Loucy (cell line): ENCODE data around the gene UGT8.

ENCODE experiments used
- H2AFZ ChIP-seq: fragments of 200-600 bp; sonication (generic); 2 replicates; pipeline ENCODE4 v1.6.0; 2016; ENCODE audit warnings: antibody characterized with exemption, mild to moderate bottlenecking, low read length, moderate library complexity
- H3F3A ChIP-seq: fragments of 200-600 bp; 2 replicates; pipeline ENCODE4 v1.6.0; 2016; ENCODE audit warnings: antibody characterized with exemption, low read depth, mild to moderate bottlenecking
- H3K27me3 ChIP-seq: fragments of 200-600 bp; sonication (generic); 2 replicates; pipeline ENCODE4 v1.6.1; 2014; ENCODE audit warnings: low read length, mild to moderate bottlenecking; ENCODE audit not compliant: insufficient read depth, poor library complexity, severe bottlenecking
- H3K36me3 ChIP-seq: fragments of 200-600 bp; sonication (generic); 2 replicates; pipeline ENCODE4 v1.6.1; 2016; ENCODE audit warnings: low read length; ENCODE audit not compliant: insufficient read depth
- H3K4me1 ChIP-seq: fragments of 200-600 bp; sonication (generic); 2 replicates; pipeline ENCODE4 v1.5.1; 2014; ENCODE audit warnings: low read length, mild to moderate bottlenecking; ENCODE audit not compliant: insufficient read depth, poor library complexity, severe bottlenecking
- H3K4me2 ChIP-seq: fragments of 200-600 bp; sonication (generic); 2 replicates; pipeline ENCODE4 v1.6.0; 2014; ENCODE audit warnings: antibody characterized with exemption, low read length, low read depth, mild to moderate bottlenecking; ENCODE audit not compliant: poor library complexity, severe bottlenecking
- H3K4me3 ChIP-seq: fragments of 200-600 bp; sonication (generic); 2 replicates; pipeline ENCODE4 v1.5.1; 2014; ENCODE audit warnings: low read length, mild to moderate bottlenecking, mixed read lengths; ENCODE audit not compliant: poor library complexity, severe bottlenecking
- H3K79me2 ChIP-seq: fragments of 200-600 bp; sonication (generic); 2 replicates; pipeline ENCODE4 v1.6.1; 2014; ENCODE audit warnings: low read length; ENCODE audit not compliant: insufficient read depth
- H3K9ac ChIP-seq: fragments of 200-600 bp; sonication (generic); 2 replicates; pipeline ENCODE4 v1.6.0; 2014; ENCODE audit warnings: mild to moderate bottlenecking, low read depth, low read length, moderate library complexity; ENCODE audit not compliant: poor library complexity, severe bottlenecking
- H3K9me2 ChIP-seq: fragments of 200-600 bp; sonication (generic); replicated peaks from 2 replicates; pipeline ENCODE4 v1.6.1; 2016; ENCODE audit warnings: low read depth, low read length, mixed read lengths
- H3K9me3 ChIP-seq: fragments of 200-600 bp; sonication (generic); 2 replicates; pipeline ENCODE4 v1.6.1; 2014; ENCODE audit warnings: mild to moderate bottlenecking, antibody characterized with exemption, low read length, low read depth; ENCODE audit not compliant: insufficient read depth
- H4K20me1 ChIP-seq: fragments of 200-600 bp; sonication (generic); 2 replicates; pipeline ENCODE4 v1.6.0; 2014; ENCODE audit warnings: antibody characterized with exemption, low read length, mild to moderate bottlenecking; ENCODE audit not compliant: insufficient read depth, poor library complexity, severe bottlenecking
- CTCF ChIP-seq: fragments of 200-600 bp; sonication (generic); conservative IDR thresholded peaks from 2 replicates; pipeline ENCODE4 v1.5.1; 2014; ENCODE audit warnings: mild to moderate bottlenecking, antibody characterized with exemption, low read length
- EZH2phosphoT487 ChIP-seq: fragments of 200-600 bp; IDR thresholded peaks from 2 replicates; pipeline ENCODE4 v1.6.1; 2018; ENCODE audit warnings: antibody characterized with exemption, mild to moderate bottlenecking, moderate library complexity, borderline replicate concordance

Gene UGT8

GRCh38 chr4:114597410-114598115 is 1.0 kb upstream of the UGT8 start:
- Histone ChIP-seq H3K4me3 (no peak overlapping the region), H3K4me1 (no peaks in the 10 kb centered on the region), H3K79me2 (no peaks in the 10 kb centered on the region), H3K4me2 (no peak overlapping the region), H2AFZ (no peak overlapping the region), H3F3A (no peaks in the 10 kb centered on the region), H3K36me3 (no peaks in the 10 kb centered on the region), H3K27me3 (no peaks in the 10 kb centered on the region), H3K9ac (no peak overlapping the region), H3K9me3 (no peaks in the 10 kb centered on the region), H3K9me2 (no peaks in the 10 kb centered on the region), H4K20me1 (no peaks in the 10 kb centered on the region)
- no peak for TF ChIP-seq CTCF
- TF ChIP-seq EZH2phosphoT487, result no peak

DNA sequence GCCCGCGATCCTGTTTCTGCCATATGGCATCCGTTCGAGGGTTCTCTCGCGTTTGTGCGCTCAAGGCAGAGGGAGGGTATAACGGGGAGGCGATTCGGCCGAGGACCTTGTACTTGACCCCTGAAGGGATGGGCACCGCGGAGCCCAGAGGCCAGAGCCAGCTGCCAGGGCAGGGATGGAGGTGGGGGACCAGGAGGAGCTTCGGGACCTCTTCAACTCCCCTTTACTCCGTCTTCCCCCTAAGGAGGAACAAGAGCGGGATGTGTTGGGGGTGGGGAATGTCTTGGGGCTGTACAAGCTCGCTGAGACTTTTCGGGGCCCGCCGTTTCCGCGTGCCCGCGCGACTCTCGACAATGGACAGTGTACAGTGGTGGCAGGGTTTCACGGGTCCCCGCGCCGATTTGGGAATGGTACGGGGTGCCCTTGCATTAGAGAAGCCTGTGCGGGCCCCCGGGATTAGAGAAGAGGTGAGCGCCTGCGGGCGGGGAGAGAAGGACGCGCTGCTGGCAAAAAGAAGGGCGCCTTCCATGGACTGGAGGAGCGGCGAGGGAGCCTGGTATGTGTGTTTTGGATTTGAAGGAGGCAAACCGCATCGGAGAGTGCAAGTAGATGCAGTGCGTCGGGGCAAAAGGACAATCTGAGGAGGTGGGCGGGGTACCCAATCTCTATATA is 760 bp downstream of the UGT8 start:
- Histone ChIP-seq H3F3A (no peaks in the 10 kb centered on the region), H3K4me1 (no peaks in the 10 kb centered on the region), H3K9me2 (no peaks in the 10 kb centered on the region), H3K9me3 (no peaks in the 10 kb centered on the region), H3K4me3 (no peak overlapping the region), H3K27me3 (no peaks in the 10 kb centered on the region), H3K79me2 (no peaks in the 10 kb centered on the region), H3K9ac (no peak overlapping the region), H3K36me3 (no peaks in the 10 kb centered on the region), H4K20me1 (no peaks in the 10 kb centered on the region), H2AFZ (no peak overlapping the region), H3K4me2 (no peak overlapping the region)
- TF ChIP-seq CTCF, result no peak
- no peak for TF ChIP-seq EZH2phosphoT487

GRCh38 chr4:114599903-114600552 is 1.4 kb downstream of the UGT8 start:
- Histone ChIP-seq H3K4me1 (no peaks in the 10 kb centered on the region), H3K4me3 (no peak overlapping the region), H3K9ac (no peak overlapping the region), H3K9me2 (no peaks in the 10 kb centered on the region), H3F3A (no peaks in the 10 kb centered on the region), H2AFZ (no peak overlapping the region), H3K79me2 (no peaks in the 10 kb centered on the region), H4K20me1 (no peaks in the 10 kb centered on the region), H3K4me2 (no peak overlapping the region), H3K36me3 (no peaks in the 10 kb centered on the region), H3K9me3 (no peaks in the 10 kb centered on the region), H3K27me3 (no peaks in the 10 kb centered on the region)
- TF ChIP-seq EZH2phosphoT487 (no peak), CTCF (no peak)
